ENCODE results near the gene EPS15. TPM values are rescaled to one million over a fixed set of nuclear protein-coding genes. Genes with fewer than 3 reads are reported as not detected.

The EPS15 gene
- total and polyA plus RNA-seq, 10 of the 15 experiments (the other 5 are each of a cell fraction or from before 2014, with no cell fraction given) = 24.7 to 87.8 (median 56.3) TPM

DNA sequence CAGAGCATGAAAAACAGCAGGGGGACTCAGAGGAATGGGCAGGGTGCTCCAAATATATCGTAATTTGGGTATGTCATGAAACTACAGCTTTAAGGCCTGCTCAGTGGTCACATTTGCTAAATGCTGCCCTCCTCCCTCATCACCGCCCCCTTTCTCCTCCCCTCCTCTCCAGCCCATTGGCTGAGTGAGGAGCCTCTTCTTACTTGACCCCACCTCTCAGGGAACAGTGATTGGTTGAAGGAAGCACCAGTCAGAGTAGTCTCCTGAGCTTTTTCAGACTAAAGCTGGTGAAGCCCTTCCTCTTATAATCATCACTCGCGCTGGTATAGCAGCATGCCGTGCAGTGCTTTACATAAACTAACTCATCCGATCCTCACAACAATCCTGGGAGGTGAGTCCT, 178.7 kb downstream of the EPS15 start:
- no peaks in the 10 kb centered on the region for H4K20me1 ChIP-seq (ENCODE audit: control insufficient read depth, insufficient read depth)
- peaks cover 0 to 5% of the 10 kb centered on the region in 2 experiments; a peak in 3 of 4 replicates for H3K27me3 ChIP-seq (replicated peaks in 1 of 2; ENCODE audit: control insufficient read depth in 2 of 2, insufficient read depth in 2 of 2, low read length in 1 of 2)
- intact Hi-C loops (cut with micrococcal nuclease; ENCODE audit: unreplicated experiment) = loop anchor here (10.0 kb wide), 1 partner anchor 434 kb away; no protein-coding TSS in a partner anchor
- POLR2A ChIA-PET = interaction anchor here (1.4 kb wide), 1 partner anchor 104 kb away, joined by 6 read pairs; no protein-coding TSS in a partner anchor
- RAD21 ChIA-PET (ENCODE audit: unreplicated experiment) = no interaction called here
- no peak overlapping the region for H3K27ac ChIP-seq (ENCODE audit: control insufficient read depth, insufficient read depth)
- no TSS peak for BruUV-seq (replicated peaks)
- no peak overlapping the region for H2AFZ ChIP-seq (ENCODE audit: control insufficient read depth, low read depth, low read length)
- FAIRE-seq (no peak), DNase-seq (ENCODE audit: low read depth, low spot score) (no peak), ATAC-seq (no peak)
- H3K4me2 ChIP-seq (ENCODE audit: control insufficient read depth, insufficient read depth) = no peak overlapping the region
- H3K79me2 ChIP-seq (ENCODE audit: control insufficient read depth, insufficient read depth, low read length) = no peaks in the 10 kb centered on the region
- H3K9ac ChIP-seq (ENCODE audit: control insufficient read depth, insufficient read depth, low read length) = no peak overlapping the region
- no peak overlapping the region for H3K4me3 ChIP-seq
- TF ChIP-seq NFYB (IDR thresholded peaks at IDR 0.05; ENCODE audit: insufficient read depth, low read depth, low read length) (0 out of 2 replicates have a peak, but pooled peaks have one; percentile 5), HDGF (IDR thresholded peaks at IDR 0.05) (no peak), NBN (IDR thresholded peaks at IDR 0.05) (no peak), RAD21 (IDR thresholded peaks at IDR 0.05; ENCODE audit: insufficient read depth, low read depth, low read length) (no peak), MYC (IDR thresholded peaks at IDR 0.05; ENCODE audit: insufficient read depth, insufficient read length, insufficient replicate concordance, low read length, severe bottlenecking) (no peak), E2F4 (IDR thresholded peaks at IDR 0.05; ENCODE audit: low read depth, low read length) (no peak), ATF2 (IDR thresholded peaks at IDR 0.05; ENCODE audit: low read length) (no peak), MLLT1 (IDR thresholded peaks at IDR 0.05) (no peak)
- TF ChIP-seq, protein P1, sequence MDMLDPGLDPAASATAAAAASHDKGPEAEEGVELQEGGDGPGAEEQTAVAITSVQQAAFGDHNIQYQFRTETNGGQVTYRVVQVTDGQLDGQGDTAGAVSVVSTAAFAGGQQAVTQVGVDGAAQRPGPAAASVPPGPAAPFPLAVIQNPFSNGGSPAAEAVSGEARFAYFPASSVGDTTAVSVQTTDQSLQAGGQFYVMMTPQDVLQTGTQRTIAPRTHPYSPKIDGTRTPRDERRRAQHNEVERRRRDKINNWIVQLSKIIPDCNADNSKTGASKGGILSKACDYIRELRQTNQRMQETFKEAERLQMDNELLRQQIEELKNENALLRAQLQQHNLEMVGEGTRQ (IDR thresholded peaks at IDR 0.05; ENCODE audit: borderline replicate concordance, low read depth, low read length) = no peak
- H3K36me3 ChIP-seq (ENCODE audit: control insufficient read depth in 2 of 2, insufficient read depth in 2 of 2, low read length in 1 of 2) = no peaks in the 10 kb centered on the region
- CTCF ChIA-PET = interaction anchor here (0.8 kb wide), 1 partner anchor 125 kb away, joined by 3 read pairs; no protein-coding TSS in a partner anchor
- SMC1A ChIA-PET (ENCODE audit: uncharacterized antibody, unreplicated experiment) = interaction anchor here (0.8 to 1.4 kb wide), 3 partner anchors 8 to 154 kb away, joined by 3 read pairs; no protein-coding TSS in a partner anchor
- 94% methylated on average over 6 of the region's 6 CpGs for WGBS (ENCODE audit: insufficient coverage, insufficient replicate concordance, low lambda C conversion rate, missing lambda C conversion rate)
- peaks cover 18% of the 10 kb centered on the region for H3K4me1 ChIP-seq (ENCODE audit: control insufficient read depth, insufficient read depth, low read length)
- H3K9me3 ChIP-seq (replicated peaks; ENCODE audit: control insufficient read depth, insufficient read depth, low read length) = no peaks in the 10 kb centered on the region
- in situ Hi-C loops (cut with MboI) = no loop called here
